KOPT-K1 (cell line): Measurements from ENCODE around the gene NKAIN4.

ENCODE experiments used
- H3K27ac ChIP-seq: fragments of 200-600 bp; sonication (generic); 2 replicates; pipeline ENCODE4 v1.5.1; 2016; ENCODE audit warnings: antibody characterized with exemption, mild to moderate bottlenecking, low read depth, low read length; ENCODE audit not compliant: poor library complexity, severe bottlenecking
- H3K36me3 ChIP-seq: fragments of 200-600 bp; sonication (generic); 2 replicates; pipeline ENCODE4 v1.5.1; 2017; ENCODE audit warnings: antibody characterized with exemption, mild to moderate bottlenecking, low read length, moderate library complexity; ENCODE audit not compliant: insufficient read depth
- H3K9me3 ChIP-seq: fragments of 200-600 bp; sonication (generic); 2 replicates; pipeline ENCODE4 v1.5.1; 2017; ENCODE audit warnings: antibody characterized with exemption, low read length, mild to moderate bottlenecking; ENCODE audit not compliant: insufficient read depth, poor library complexity, severe bottlenecking

NKAIN4 gene

GRCh38 chr20:63246490-63247288 lies 7.6 kb downstream of the NKAIN4 start:
- Histone ChIP-seq H3K9me3 (no peaks in the 10 kb centered on the region), H3K36me3 (no peaks in the 10 kb centered on the region), H3K27ac (no peak overlapping the region)

- no peak overlapping the region for H3K27ac ChIP-seq
Measured at GRCh38 chr20:63244468-63244867, 9.8 kb downstream of the NKAIN4 start.

GRCh38 chr20:63243604-63244247 lies 10.5 kb downstream of the NKAIN4 start:
- Histone ChIP-seq H3K36me3 (no peaks in the 10 kb centered on the region), H3K9me3 (no peaks in the 10 kb centered on the region), H3K27ac (no peak overlapping the region)

More at GRCh38 chr20:63244468-63244867, 9.8 kb downstream of the NKAIN4 start:
- Histone ChIP-seq H3K9me3 (no peaks in the 10 kb centered on the region), H3K36me3 (no peaks in the 10 kb centered on the region)

- Histone ChIP-seq H3K27ac (no peak overlapping the region), H3K9me3 (no peaks in the 10 kb centered on the region), H3K36me3 (no peaks in the 10 kb centered on the region)
Measured at GRCh38 chr20:63242736-63243135, 11.5 kb downstream of the NKAIN4 start.

- no peaks in the 10 kb centered on the region for H3K36me3 ChIP-seq
- H3K27ac ChIP-seq = no peak overlapping the region
- H3K9me3 ChIP-seq = no peaks in the 10 kb centered on the region
Measured at GRCh38 chr20:63241272-63241671, 13.0 kb downstream of the NKAIN4 start.

- Histone ChIP-seq H3K27ac (no peak overlapping the region), H3K36me3 (no peaks in the 10 kb centered on the region), H3K9me3 (no peaks in the 10 kb centered on the region)
Measured at GRCh38 chr20:63240004-63240403, 14.3 kb downstream of the NKAIN4 start.

GRCh38 chr20:63239431-63239830 lies 14.8 kb downstream of the NKAIN4 start:
- H3K9me3 ChIP-seq = no peaks in the 10 kb centered on the region
- H3K27ac ChIP-seq = no peak overlapping the region
- no peaks in the 10 kb centered on the region for H3K36me3 ChIP-seq

GRCh38 chr20:63238514-63239125 lies 15.6 kb downstream of the NKAIN4 start:
- H3K9me3 ChIP-seq = no peaks in the 10 kb centered on the region
- H3K36me3 ChIP-seq = no peaks in the 10 kb centered on the region
- no peak overlapping the region for H3K27ac ChIP-seq

- Histone ChIP-seq H3K27ac (no peak overlapping the region), H3K36me3 (no peaks in the 10 kb centered on the region), H3K9me3 (no peaks in the 10 kb centered on the region)
Measured at GRCh38 chr20:63238031-63238430, 16.2 kb downstream of the NKAIN4 start.

- H3K27ac ChIP-seq = no peak overlapping the region
- H3K9me3 ChIP-seq = no peaks in the 10 kb centered on the region
- H3K36me3 ChIP-seq = no peaks in the 10 kb centered on the region
Measured at GRCh38 chr20:63236116-63236837, 18.0 kb downstream of the NKAIN4 start.

GRCh38 chr20:63235399-63235983 lies 18.8 kb downstream of the NKAIN4 start, which contains the start of gene BIRC7:
Gene BIRC7 (plus strand): TSS chr20:63235905. CDS start chr20:63236097, 192 bp downstream.
- H3K27ac ChIP-seq = no peak within 1 kb of the TSS
- H3K36me3 ChIP-seq = no peaks in the 10 kb centered on the region
- no peaks in the 10 kb centered on the region for H3K9me3 ChIP-seq

GRCh38 chr20:63234693-63235398 lies 19.4 kb downstream of the NKAIN4 start:
- H3K9me3 ChIP-seq = no peaks in the 10 kb centered on the region
- H3K36me3 ChIP-seq = no peaks in the 10 kb centered on the region
- H3K27ac ChIP-seq = no peak overlapping the region

GRCh38 chr20:63233924-63234323 lies 20.3 kb downstream of the NKAIN4 start:
- Histone ChIP-seq H3K27ac (no peak overlapping the region), H3K9me3 (no peaks in the 10 kb centered on the region), H3K36me3 (no peaks in the 10 kb centered on the region)

GRCh38 chr20:63233061-63233344 lies 21.3 kb downstream of the NKAIN4 start:
- Histone ChIP-seq H3K36me3 (no peaks in the 10 kb centered on the region), H3K27ac (no peak overlapping the region), H3K9me3 (no peaks in the 10 kb centered on the region)
